Testis (tissue), 2 donors: ENCODE results near the gene SMC5.

Source experiments
- CTCF ChIP-seq, 3 experiments: fragments of 450-650 bp in 2 of 3; fragments of 200-600 bp in 1 of 3; sonication (generic) in 1 of 3; IDR thresholded peaks; one replicate each; pipeline ENCODE4 v1.5.1; 2016 to 2019; ENCODE audit warnings: antibody characterized with exemption in 3 of 3, mild to moderate bottlenecking in 2 of 3, moderate library complexity in 1 of 3
- POLR2A ChIP-seq: fragments of 450-650 bp; IDR thresholded peaks from one replicate; pipeline ENCODE4 v1.6.1; 2017; ENCODE audit warnings: antibody characterized with exemption, mild to moderate bottlenecking, moderate library complexity

- no peak for TF ChIP-seq CTCF (IDR thresholded peaks at IDR 0.05)
- no peak for TF ChIP-seq POLR2A
Measured at GRCh38 chr9:70324963-70325362, 66.2 kb downstream of the SMC5 start.
